8988T (cell line): Measurements from ENCODE around the gene MRPL37.
A peak's percentile ranks its signal among the peaks of the same experiment; 100 is the strongest.
"Not testable (repeated sequence)": the region's sequence is repeated elsewhere in the genome, so short reads cannot be mapped to it uniquely, and the experiment has no call there.

Source experiments
- DNase-seq: peaks from one replicate; pipeline ENCODE4 v3.0.0; 2011

The MRPL37 gene

GRCh38 chr1:54220004-54220811, 20.2 kb downstream of the MRPL37 start:
- DNase-seq, result no peak

- DNase-seq, result no peak
Measured at GRCh38 chr1:54221113-54221834, 21.3 kb downstream of the MRPL37 start.

GRCh38 chr1:54221867-54222484, 22.0 kb downstream of the MRPL37 start:
- DNase-seq, result no peak

GRCh38 chr1:54222711-54223110, 22.7 kb downstream of the MRPL37 start:
- DNase-seq, result no peak

GRCh38 chr1:54223441-54224202, 23.7 kb downstream of the MRPL37 start:
- DNase-seq, result no peak

DNA sequence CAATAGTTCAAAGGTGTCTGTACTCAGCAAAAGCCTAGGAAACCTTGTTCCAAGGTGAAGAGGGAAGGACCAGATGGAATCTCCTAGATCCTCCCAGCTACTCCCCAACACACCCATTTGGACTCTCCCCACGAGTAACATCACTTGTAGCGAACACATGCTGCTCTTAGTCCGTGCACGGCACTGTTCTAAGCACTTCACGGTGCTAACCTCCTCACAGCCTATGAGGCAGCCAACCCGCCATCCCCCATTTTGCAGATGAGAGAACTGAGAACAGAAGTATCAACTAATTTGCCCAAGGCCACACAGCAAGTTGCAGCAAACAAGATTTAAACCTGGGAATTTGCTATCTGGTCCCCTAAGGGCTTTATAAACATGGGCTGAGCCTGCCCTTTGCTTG, 24.3 kb downstream of the MRPL37 start:
- no peak for DNase-seq

DNA sequence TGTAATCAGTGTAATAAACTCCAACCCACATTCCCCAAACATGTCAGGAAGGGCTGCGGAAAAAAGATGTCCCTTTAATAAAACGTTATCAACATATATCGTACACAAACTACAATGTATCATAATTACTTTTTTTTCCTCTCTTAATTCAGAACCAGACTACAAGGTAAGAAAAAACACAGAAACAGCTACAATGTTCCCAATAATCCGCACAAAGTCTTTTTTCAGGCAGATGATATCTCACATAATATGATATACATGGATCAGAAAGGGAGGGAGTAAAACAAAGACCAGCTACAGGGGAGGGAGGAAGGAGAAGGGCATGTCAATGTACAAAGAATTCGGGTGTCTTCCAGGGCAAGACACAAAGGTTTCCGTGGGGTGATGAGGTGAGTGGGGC, 25.4 kb downstream of the MRPL37 start:
- DNase-seq, result no peak

GRCh38 chr1:54225986-54226559, 26.1 kb downstream of the MRPL37 start:
- no peak for DNase-seq

DNA sequence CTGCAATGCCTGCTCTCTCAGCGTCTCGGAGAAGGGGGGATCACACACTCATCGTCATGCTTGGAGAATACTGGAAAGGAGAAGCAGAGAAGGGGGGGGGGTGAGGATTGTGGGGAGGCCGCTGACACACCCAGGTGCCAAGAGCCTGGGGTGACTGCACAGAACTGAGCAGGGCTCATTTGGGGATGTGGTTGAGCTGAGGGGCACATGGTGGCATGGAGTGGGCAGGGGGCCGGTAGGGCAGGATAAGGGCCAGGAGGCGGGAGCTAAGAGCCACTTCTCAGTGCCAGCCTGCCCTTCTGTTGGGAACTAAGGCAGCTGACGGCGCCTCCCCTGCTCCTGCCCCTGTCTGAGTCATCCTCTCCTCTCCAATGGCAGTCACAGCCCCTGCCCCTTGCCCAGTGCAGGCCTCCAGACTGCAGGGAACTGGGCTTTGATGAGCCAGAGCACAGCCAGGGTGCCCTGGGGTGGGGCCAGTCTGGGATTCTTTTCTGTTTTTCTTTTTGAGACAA, 27.2 kb downstream of the MRPL37 start:
- no peak for DNase-seq

GRCh38 chr1:54227891-54228310, 27.9 kb downstream of the MRPL37 start:
- peak; percentile 9 for DNase-seq

DNA sequence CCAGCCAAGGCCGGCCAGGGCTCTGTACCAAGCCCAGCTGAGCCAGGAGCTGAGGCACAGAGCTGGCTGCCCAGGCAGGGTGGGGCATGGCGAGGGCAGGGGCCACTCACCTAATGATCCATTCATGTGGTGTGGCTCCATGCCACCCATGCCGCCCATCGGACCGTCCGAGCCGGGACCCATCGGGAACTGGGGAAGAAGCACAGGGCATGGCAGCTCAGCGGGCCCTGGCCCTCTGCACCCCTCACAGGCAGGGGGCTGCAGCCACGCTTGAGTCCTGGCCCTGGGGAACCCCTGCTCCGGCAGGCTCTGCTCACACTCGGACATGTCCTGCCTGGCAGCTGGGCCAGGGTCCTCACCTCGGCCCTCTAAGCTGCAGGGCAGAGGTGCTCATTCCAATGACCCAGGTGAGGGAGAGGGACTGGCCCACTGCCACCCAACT, 28.7 kb downstream of the MRPL37 start:
- no peak for DNase-seq

GRCh38 chr1:54229281-54229891, 29.4 kb downstream of the MRPL37 start:
- DNase-seq, result no peak

- DNase-seq, result no peak
Measured at GRCh38 chr1:54230507-54231339, 30.8 kb downstream of the MRPL37 start.

DNA sequence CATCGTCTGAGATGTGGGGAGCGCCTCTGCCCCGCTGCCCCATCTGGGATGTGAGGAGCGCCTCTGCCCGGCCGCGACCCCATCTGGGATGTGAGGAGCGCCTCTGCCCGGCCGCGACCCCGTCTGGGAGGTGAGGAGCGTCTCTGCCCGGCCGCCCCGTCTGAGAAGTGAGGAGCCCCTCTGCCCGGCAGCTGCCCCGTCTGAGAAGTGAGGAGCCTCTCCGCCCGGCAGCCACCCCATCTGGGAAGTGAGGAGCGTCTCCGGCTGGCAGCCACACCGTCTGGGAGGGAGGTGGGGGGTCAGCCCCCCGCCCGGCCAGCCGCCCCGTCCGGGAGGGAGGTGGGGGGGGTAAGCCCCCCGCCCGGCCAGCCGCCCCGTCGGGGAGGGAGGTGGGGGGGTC, 33.2 kb downstream of the MRPL37 start:
- not testable (repeated sequence) for DNase-seq

DNA sequence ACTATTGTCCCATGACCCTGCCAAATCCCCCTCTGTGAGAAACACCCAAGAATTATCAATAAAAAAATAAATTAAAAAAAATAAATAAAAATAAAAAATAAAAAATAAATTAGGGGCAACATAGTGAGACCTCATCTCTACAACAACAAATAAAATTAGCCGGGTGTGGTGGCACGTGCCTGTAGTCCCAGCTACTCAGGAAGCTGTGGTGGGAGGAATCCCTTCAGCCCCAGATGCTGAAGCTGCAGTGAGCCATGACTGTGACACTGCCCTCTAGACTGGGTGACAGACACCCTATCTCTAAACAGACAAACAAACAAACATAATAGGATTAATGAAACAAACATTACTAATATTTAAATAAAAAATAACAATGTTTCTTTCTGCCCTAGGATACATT, 34.3 kb downstream of the MRPL37 start:
- DNase-seq, result no peak

DNA sequence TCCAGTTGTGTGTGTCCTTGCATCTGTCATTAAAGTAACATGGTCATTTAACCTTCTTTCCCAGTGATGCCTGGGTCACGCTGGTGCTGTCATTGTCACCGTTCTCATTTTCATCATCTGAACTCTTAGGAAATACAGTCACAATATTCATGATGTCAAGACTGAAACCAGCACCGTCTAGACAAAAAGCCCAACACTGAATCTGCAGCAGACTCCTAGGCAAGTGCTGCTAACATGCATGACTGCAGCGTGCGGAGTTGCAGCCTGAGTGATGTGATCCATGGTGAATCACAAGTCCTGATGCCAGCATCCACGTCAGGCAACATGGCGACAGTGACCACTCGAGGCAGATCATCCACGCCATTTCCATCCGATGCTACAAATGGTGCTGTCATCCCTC, 37.6 kb downstream of the MRPL37 start:
- no peak for DNase-seq

- no peak for DNase-seq
Measured at GRCh38 chr1:54238353-54239034, 38.5 kb downstream of the MRPL37 start.

DNA sequence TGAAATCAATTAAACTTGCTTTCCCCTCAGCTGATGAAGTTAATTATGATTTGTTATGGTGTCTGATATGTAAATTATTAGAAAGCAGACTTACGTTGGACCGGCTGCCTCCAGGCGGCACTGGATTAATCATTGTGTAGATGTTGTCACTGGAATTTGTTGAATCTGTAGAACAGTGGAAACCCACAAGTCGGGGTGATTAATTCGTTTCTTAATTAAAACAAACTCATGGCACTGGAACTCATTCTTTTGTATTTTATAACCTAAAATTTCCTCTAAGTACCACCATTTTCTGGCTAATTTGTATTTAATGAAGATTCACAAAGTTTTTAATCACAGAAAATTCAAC, 39.0 kb downstream of the MRPL37 start:
- DNase-seq, result no peak

DNA sequence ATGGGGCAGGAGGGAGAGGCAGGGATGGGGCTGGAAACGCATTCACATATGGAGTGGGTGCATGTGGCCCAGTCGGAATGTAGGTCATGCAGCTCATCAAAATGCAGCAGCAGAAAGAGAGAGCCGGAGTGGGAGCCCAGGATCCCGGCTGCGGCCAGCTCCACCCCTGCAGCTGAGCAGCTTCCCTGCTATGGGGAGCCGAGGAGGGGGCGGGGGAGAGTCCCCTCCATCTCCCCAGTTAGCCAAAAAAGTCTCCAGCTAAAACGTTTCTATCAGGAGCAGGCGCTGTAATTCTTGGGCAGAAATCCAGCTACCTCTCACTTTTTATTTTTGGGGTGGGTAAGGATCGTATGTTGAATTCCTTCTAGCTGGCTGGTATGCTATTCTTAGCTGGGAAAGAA, 39.7 kb downstream of the MRPL37 start:
- DNase-seq, result no peak

- no peak for DNase-seq
Measured at GRCh38 chr1:54240741-54241335, 40.9 kb downstream of the MRPL37 start.
